Fibroblast of skin of back (primary cell): ENCODE data around the gene ATL2.
"Not testable (repeated sequence)": the region's sequence is repeated elsewhere in the genome, so short reads cannot be mapped to it uniquely, and the experiment has no call there.

Source experiments
- DNase-seq: peaks from one replicate; pipeline ENCODE4 v3.0.0-alpha.2; 2013

Gene ATL2

GRCh38 chr2:38269421-38269820 lies 107.7 kb downstream of the ATL2 start:
- DNase-seq: no peak

GRCh38 chr2:38268691-38269327 lies 108.3 kb downstream of the ATL2 start:
- peak; percentile 22 for DNase-seq

- peak; percentile 25 for DNase-seq
Observed at GRCh38 chr2:38268001-38268400, 109.1 kb downstream of the ATL2 start.

- no peak for DNase-seq
Observed at GRCh38 chr2:38267270-38267925, 109.7 kb downstream of the ATL2 start.

GRCh38 chr2:38266382-38267061 lies 110.6 kb downstream of the ATL2 start:
- DNase-seq: no peak

GRCh38 chr2:38265461-38265860 lies 111.6 kb downstream of the ATL2 start:
- DNase-seq: no peak

- DNase-seq: no peak
Observed at GRCh38 chr2:38264396-38265221, 112.5 kb downstream of the ATL2 start.

GRCh38 chr2:38263293-38263692 lies 113.8 kb downstream of the ATL2 start:
- DNase-seq: no peak

GRCh38 chr2:38262069-38262871 lies 114.8 kb downstream of the ATL2 start:
- no peak for DNase-seq

- no peak for DNase-seq
Observed at GRCh38 chr2:38261569-38262068, 115.5 kb downstream of the ATL2 start.

GRCh38 chr2:38260972-38261371 lies 116.1 kb downstream of the ATL2 start:
- no peak for DNase-seq

- no peak for DNase-seq
Observed at GRCh38 chr2:38260469-38260868, 116.6 kb downstream of the ATL2 start.

GRCh38 chr2:38259311-38259710 lies 117.8 kb downstream of the ATL2 start:
- no peak for DNase-seq

- DNase-seq: not testable (repeated sequence)
Observed at GRCh38 chr2:38257680-38258079, 119.4 kb downstream of the ATL2 start.

- no peak for DNase-seq
Observed at GRCh38 chr2:38256610-38257009, 120.5 kb downstream of the ATL2 start.

GRCh38 chr2:38255211-38255610 lies 121.9 kb downstream of the ATL2 start:
- no peak for DNase-seq

GRCh38 chr2:38254796-38255195 lies 122.3 kb downstream of the ATL2 start:
- no peak for DNase-seq

- DNase-seq: no peak
Observed at GRCh38 chr2:38251940-38252339, 125.1 kb downstream of the ATL2 start.

- no peak for DNase-seq
Observed at GRCh38 chr2:38248707-38249106, 128.4 kb downstream of the ATL2 start.

- DNase-seq: no peak
Observed at GRCh38 chr2:38248255-38248654, 128.8 kb downstream of the ATL2 start.

- no peak for DNase-seq
Observed at GRCh38 chr2:38246105-38246504, 131.0 kb downstream of the ATL2 start.

GRCh38 chr2:38245114-38245641 lies 131.9 kb downstream of the ATL2 start:
- no peak for DNase-seq
